ENCODE data around the gene NIN.

NIN gene

DNA sequence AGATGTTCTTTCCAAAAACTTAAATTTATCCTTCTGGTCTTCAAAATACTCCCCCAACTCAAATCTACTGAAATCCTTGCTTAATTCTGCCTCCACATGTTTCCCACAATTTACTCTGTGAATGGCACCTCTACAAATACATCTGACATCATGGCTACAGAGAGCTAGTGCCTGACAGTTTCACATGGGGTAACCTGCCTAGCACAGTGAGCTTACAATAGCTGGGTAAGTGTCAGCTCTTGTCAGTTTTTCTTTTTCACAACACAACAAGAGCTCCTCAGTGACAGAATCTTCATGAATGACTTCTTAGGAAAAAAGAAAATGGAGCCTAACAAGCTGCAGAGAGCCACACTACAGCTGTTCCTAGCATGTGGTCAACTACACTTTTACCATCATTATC is 54.4 kb downstream of the NIN start:
- Histone ChIP-seq H3K4me2 (ENCODE audit: insufficient read depth, low read length) (no peak overlapping the region), H3K36me3 (ENCODE audit: insufficient read depth, low read length) (peaks cover 53% of the 10 kb centered on the region)
- no peak for TF ChIP-seq EZH2 (IDR thresholded peaks at IDR 0.05; ENCODE audit: borderline replicate concordance, low read depth, low read length, severe bottlenecking)
- TF ChIP-seq, protein P1, sequence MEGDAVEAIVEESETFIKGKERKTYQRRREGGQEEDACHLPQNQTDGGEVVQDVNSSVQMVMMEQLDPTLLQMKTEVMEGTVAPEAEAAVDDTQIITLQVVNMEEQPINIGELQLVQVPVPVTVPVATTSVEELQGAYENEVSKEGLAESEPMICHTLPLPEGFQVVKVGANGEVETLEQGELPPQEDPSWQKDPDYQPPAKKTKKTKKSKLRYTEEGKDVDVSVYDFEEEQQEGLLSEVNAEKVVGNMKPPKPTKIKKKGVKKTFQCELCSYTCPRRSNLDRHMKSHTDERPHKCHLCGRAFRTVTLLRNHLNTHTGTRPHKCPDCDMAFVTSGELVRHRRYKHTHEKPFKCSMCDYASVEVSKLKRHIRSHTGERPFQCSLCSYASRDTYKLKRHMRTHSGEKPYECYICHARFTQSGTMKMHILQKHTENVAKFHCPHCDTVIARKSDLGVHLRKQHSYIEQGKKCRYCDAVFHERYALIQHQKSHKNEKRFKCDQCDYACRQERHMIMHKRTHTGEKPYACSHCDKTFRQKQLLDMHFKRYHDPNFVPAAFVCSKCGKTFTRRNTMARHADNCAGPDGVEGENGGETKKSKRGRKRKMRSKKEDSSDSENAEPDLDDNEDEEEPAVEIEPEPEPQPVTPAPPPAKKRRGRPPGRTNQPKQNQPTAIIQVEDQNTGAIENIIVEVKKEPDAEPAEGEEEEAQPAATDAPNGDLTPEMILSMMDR (IDR thresholded peaks at IDR 0.05; ENCODE audit: borderline replicate concordance, extremely low read depth, low read length, poor library complexity, severe bottlenecking): no peak

DNA sequence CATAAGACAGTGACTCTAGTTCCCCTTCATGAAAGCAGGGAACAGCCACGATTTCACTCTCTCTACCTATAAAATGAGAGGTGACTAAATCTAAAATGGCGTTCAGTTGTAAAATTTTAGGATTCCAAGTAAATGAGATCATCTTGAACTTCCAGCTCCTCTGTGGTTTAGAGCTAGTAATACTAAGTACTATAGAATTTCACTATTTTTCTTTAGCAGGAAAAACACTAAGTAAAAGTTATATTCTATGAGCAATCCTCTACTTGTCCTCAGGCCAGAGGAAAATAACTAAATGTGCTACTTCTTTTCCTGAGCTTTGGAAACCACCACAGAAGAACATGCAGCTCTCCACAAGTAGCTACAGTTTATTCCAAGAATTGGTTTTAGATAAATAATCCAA is 55.6 kb downstream of the NIN start:
- Histone ChIP-seq H3K79me2 (ENCODE audit: insufficient read depth, low read length) (no peaks in the 10 kb centered on the region), H3K27ac (ENCODE audit: low read length) (no peak overlapping the region), H3K4me3 (ENCODE audit: low read depth in 1 of 2, low read length in 2 of 2) (no peak overlapping the region), H3K9me3 (ENCODE audit: insufficient read depth, low read length, severe bottlenecking) (no peaks in the 10 kb centered on the region), H3K27me3 (ENCODE audit: insufficient read depth, low read length, poor library complexity) (no peaks in the 10 kb centered on the region), H4K20me1 (ENCODE audit: insufficient read depth, low read length) (no peaks in the 10 kb centered on the region), H3K4me1 (ENCODE audit: insufficient read depth, low read length) (no peaks in the 10 kb centered on the region), H2AFZ (ENCODE audit: low read depth, low read length) (no peak overlapping the region), H3K9ac (ENCODE audit: low read depth, low read length) (no peak overlapping the region), H3K36me3 (ENCODE audit: insufficient read depth, low read length) (peaks cover 61% of the 10 kb centered on the region), H3K4me2 (ENCODE audit: insufficient read depth, low read length) (no peak overlapping the region)
- TF ChIP-seq EZH2 (IDR thresholded peaks at IDR 0.05; ENCODE audit: borderline replicate concordance, low read depth, low read length, severe bottlenecking): no peak
- TF ChIP-seq, protein P1 (IDR thresholded peaks at IDR 0.05; ENCODE audit: borderline replicate concordance, extremely low read depth, low read length, poor library complexity, severe bottlenecking): no peak
- ATAC-seq (ENCODE audit: insufficient read depth, low read depth): no peak
- no peak for DNase-seq

More for the DNA sequence above, 54.4 kb downstream of the NIN start:
- Histone ChIP-seq H3K4me3 (ENCODE audit: low read depth in 1 of 2, low read length in 2 of 2) (no peak overlapping the region), H3K79me2 (ENCODE audit: insufficient read depth, low read length) (no peaks in the 10 kb centered on the region), H3K9ac (ENCODE audit: low read depth, low read length) (no peak overlapping the region), H3K27ac (ENCODE audit: low read length) (no peak overlapping the region), H2AFZ (ENCODE audit: low read depth, low read length) (no peak overlapping the region), H3K27me3 (ENCODE audit: insufficient read depth, low read length, poor library complexity) (no peaks in the 10 kb centered on the region), H4K20me1 (ENCODE audit: insufficient read depth, low read length) (peaks cover 2% of the 10 kb centered on the region; the same call in 1 of the 2 replicates), H3K9me3 (ENCODE audit: insufficient read depth, low read length, severe bottlenecking) (no peaks in the 10 kb centered on the region), H3K4me1 (ENCODE audit: insufficient read depth, low read length) (no peaks in the 10 kb centered on the region)
- ATAC-seq (ENCODE audit: insufficient read depth, low read depth) (no peak), DNase-seq (no peak)

DNA sequence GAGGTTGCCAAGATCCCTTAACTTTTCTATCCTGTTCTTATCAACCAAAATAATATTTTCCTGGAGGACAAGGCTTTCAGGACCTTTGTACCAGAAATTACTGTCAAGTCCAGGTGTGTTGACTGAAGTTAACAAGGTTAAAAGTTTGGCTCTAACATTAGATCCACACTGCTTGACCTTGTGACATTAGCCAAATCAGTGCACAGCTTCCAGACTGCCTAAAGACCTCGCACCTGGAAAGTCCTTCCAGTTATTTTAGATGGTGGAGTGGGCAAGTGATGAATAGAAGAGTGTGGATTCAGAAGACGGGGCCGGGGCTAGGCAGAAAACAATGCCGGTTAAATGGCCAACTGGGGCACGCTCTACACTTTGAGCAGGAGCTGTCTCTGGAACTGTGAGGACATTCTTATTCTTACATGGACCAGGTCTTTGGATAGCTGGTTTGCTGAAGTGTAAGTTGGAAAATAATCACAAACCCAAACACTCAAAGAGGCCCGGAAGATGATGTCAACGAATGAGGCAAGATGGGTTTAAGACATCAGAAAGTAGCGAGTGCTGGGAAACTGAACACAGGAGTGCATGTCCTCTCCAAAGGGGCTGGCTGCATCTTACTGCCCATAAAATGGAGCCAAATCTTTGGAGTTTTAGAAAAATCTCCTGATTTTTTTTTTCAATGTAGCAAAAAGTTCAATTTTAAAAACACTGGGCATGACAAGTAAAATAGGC is 56.3 kb downstream of the NIN start:
- no peaks in the 10 kb centered on the region for H3K79me2 ChIP-seq (ENCODE audit: insufficient read depth, low read length)
- no peak overlapping the region for H3K9ac ChIP-seq (ENCODE audit: low read depth, low read length)
- no peaks in the 10 kb centered on the region for H3K9me3 ChIP-seq (ENCODE audit: insufficient read depth, low read length, severe bottlenecking)
- TF ChIP-seq, protein P1 (IDR thresholded peaks at IDR 0.05; ENCODE audit: borderline replicate concordance, extremely low read depth, low read length, poor library complexity, severe bottlenecking): no peak
- no peak for TF ChIP-seq EZH2 (IDR thresholded peaks at IDR 0.05; ENCODE audit: borderline replicate concordance, low read depth, low read length, severe bottlenecking)
- no peak overlapping the region for H3K27ac ChIP-seq (ENCODE audit: low read length)
- no peak overlapping the region for H3K4me2 ChIP-seq (ENCODE audit: insufficient read depth, low read length)
- peaks cover 68% of the 10 kb centered on the region for H3K36me3 ChIP-seq (ENCODE audit: insufficient read depth, low read length)
- H3K27me3 ChIP-seq (ENCODE audit: insufficient read depth, low read length, poor library complexity): no peaks in the 10 kb centered on the region
- no peak for ATAC-seq (ENCODE audit: insufficient read depth, low read depth)
- no peaks in the 10 kb centered on the region for H4K20me1 ChIP-seq (ENCODE audit: insufficient read depth, low read length)
- H3K4me1 ChIP-seq (ENCODE audit: insufficient read depth, low read length): no peaks in the 10 kb centered on the region
- H3K4me3 ChIP-seq (ENCODE audit: low read depth in 1 of 2, low read length in 2 of 2): no peak overlapping the region
- no peak for DNase-seq
- H2AFZ ChIP-seq (ENCODE audit: low read depth, low read length): no peak overlapping the region

All from DND-41 (cell line).